Measurements from ENCODE around the gene MRTFB. TPM values are rescaled to one million over a fixed set of nuclear protein-coding genes. Genes with fewer than 3 reads are reported as not detected.

The MRTFB gene
- total and polyA plus RNA-seq, 2 experiments from 2014 or later: 13.9 to 22.2 TPM

GRCh38 chr16:14309001-14309886 is 238.1 kb downstream of the MRTFB start:
- Histone ChIP-seq H3K27me3 (ENCODE audit: insufficient read depth) (peaks cover 3% of the 10 kb centered on the region; the same call in 1 of the 2 replicates), H3K27ac (ENCODE audit: low read depth) (peak overlapping the region; percentile 92), H3K4me1 (ENCODE audit: insufficient read depth) (peaks cover 64% of the 10 kb centered on the region), H3K4me3 (peak overlapping the region; percentile 20; the same call in 1 of the 2 replicates), H3K79me2 (replicated peaks; ENCODE audit: insufficient read depth) (peaks cover 97% of the 10 kb centered on the region), H3K9me2 (ENCODE audit: insufficient read depth) (no peaks in the 10 kb centered on the region), H2AFZ (peak overlapping the region; percentile 38; the same call in 1 of the 2 replicates), H4K20me1 (replicated peaks; ENCODE audit: insufficient read depth) (no peaks in the 10 kb centered on the region; the same call in 1 of the 2 replicates), H3K36me3 (ENCODE audit: insufficient read depth) (no peaks in the 10 kb centered on the region), H3K4me2 (peak overlapping the region; percentile 71), H3F3A (replicated peaks; ENCODE audit: low read depth) (0 out of 2 replicates have a peak, but pooled peaks cover 20% of the 10 kb centered on the region)
- H3K9me3 Mint-ChIP-seq: no peaks in the 10 kb centered on the region
- H3K27ac Mint-ChIP-seq: peak overlapping the region; percentile 99
- peak overlapping the region; percentile 8; the same call in 1 of the 3 replicates for H3K4me3 Mint-ChIP-seq
- H3K36me3 Mint-ChIP-seq (ENCODE audit: low read depth): peaks cover 3% of the 10 kb centered on the region; the same call in 2 of the 3 replicates
- H3K4me1 Mint-ChIP-seq: peaks cover 64% of the 10 kb centered on the region
- peaks cover 12% of the 10 kb centered on the region for H3K27me3 Mint-ChIP-seq (ENCODE audit: insufficient read depth, low read depth, poor library complexity)
- TF ChIP-seq CTCF (conservative IDR thresholded peaks at IDR 0.05; ENCODE audit: low read depth in 2 of 2): peak in 1 of 2 experiments; percentile 19; a peak in 3 of 4 replicates
- TF ChIP-seq CREB1 (CRISPR knock-in tag; IDR thresholded peaks at IDR 0.05; ENCODE audit: low read depth): peak; percentile 76
- no peak for TF ChIP-seq POLR2AphosphoS5 (IDR thresholded peaks at IDR 0.05; ENCODE audit: low read depth)
- DNase-seq (ENCODE audit: low spot score): peak; percentile 90
- peak; percentile 61 for ATAC-seq

- Histone ChIP-seq H3K4me3 (peak overlapping the region; percentile 30; the same call in 1 of the 2 replicates), H3F3A (replicated peaks; ENCODE audit: low read depth) (0 out of 2 replicates have a peak, but pooled peaks cover 20% of the 10 kb centered on the region), H3K36me3 (ENCODE audit: insufficient read depth) (no peaks in the 10 kb centered on the region), H2AFZ (no peak overlapping the region), H3K27me3 (ENCODE audit: insufficient read depth) (no peaks in the 10 kb centered on the region), H3K79me2 (replicated peaks; ENCODE audit: insufficient read depth) (peaks cover 97% of the 10 kb centered on the region), H3K27ac (ENCODE audit: low read depth) (peak overlapping the region; percentile 92), H3K4me2 (peak overlapping the region; percentile 71), H4K20me1 (replicated peaks; ENCODE audit: insufficient read depth) (no peaks in the 10 kb centered on the region; the same call in 1 of the 2 replicates), H3K4me1 (ENCODE audit: insufficient read depth) (peaks cover 57% of the 10 kb centered on the region), H3K9me2 (ENCODE audit: insufficient read depth) (no peaks in the 10 kb centered on the region)
- peaks cover 60% of the 10 kb centered on the region for H3K4me1 Mint-ChIP-seq
- H3K27ac Mint-ChIP-seq: peak overlapping the region; percentile 99
- peaks cover 3% of the 10 kb centered on the region; the same call in 2 of the 3 replicates for H3K36me3 Mint-ChIP-seq (ENCODE audit: low read depth)
- peak; percentile 5; the same call in 1 of the 3 replicates for ATAC-seq
- peak overlapping the region; percentile 8; the same call in 2 of the 3 replicates for H3K4me3 Mint-ChIP-seq
- H3K9me3 Mint-ChIP-seq: no peaks in the 10 kb centered on the region
- peaks cover 9% of the 10 kb centered on the region for H3K27me3 Mint-ChIP-seq (ENCODE audit: insufficient read depth, low read depth, poor library complexity)
- DNase-seq (ENCODE audit: low spot score): no peak
- TF ChIP-seq CREB1 (CRISPR knock-in tag; IDR thresholded peaks at IDR 0.05; ENCODE audit: low read depth) (no peak), ZNF331 (CRISPR knock-in tag; IDR thresholded peaks at IDR 0.05; ENCODE audit: low read depth) (no peak), STAT1 (IDR thresholded peaks at IDR 0.05; ENCODE audit: unreplicated experiment) (no peak), JUNB (IDR thresholded peaks at IDR 0.05; ENCODE audit: unreplicated experiment) (no peak), NANOG (IDR thresholded peaks at IDR 0.05; ENCODE audit: borderline replicate concordance) (no peak)
- TF ChIP-seq, protein P1, sequence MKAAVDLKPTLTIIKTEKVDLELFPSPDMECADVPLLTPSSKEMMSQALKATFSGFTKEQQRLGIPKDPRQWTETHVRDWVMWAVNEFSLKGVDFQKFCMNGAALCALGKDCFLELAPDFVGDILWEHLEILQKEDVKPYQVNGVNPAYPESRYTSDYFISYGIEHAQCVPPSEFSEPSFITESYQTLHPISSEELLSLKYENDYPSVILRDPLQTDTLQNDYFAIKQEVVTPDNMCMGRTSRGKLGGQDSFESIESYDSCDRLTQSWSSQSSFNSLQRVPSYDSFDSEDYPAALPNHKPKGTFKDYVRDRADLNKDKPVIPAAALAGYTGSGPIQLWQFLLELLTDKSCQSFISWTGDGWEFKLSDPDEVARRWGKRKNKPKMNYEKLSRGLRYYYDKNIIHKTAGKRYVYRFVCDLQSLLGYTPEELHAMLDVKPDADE (IDR thresholded peaks at IDR 0.05): no peak
- TF ChIP-seq, protein P2, sequence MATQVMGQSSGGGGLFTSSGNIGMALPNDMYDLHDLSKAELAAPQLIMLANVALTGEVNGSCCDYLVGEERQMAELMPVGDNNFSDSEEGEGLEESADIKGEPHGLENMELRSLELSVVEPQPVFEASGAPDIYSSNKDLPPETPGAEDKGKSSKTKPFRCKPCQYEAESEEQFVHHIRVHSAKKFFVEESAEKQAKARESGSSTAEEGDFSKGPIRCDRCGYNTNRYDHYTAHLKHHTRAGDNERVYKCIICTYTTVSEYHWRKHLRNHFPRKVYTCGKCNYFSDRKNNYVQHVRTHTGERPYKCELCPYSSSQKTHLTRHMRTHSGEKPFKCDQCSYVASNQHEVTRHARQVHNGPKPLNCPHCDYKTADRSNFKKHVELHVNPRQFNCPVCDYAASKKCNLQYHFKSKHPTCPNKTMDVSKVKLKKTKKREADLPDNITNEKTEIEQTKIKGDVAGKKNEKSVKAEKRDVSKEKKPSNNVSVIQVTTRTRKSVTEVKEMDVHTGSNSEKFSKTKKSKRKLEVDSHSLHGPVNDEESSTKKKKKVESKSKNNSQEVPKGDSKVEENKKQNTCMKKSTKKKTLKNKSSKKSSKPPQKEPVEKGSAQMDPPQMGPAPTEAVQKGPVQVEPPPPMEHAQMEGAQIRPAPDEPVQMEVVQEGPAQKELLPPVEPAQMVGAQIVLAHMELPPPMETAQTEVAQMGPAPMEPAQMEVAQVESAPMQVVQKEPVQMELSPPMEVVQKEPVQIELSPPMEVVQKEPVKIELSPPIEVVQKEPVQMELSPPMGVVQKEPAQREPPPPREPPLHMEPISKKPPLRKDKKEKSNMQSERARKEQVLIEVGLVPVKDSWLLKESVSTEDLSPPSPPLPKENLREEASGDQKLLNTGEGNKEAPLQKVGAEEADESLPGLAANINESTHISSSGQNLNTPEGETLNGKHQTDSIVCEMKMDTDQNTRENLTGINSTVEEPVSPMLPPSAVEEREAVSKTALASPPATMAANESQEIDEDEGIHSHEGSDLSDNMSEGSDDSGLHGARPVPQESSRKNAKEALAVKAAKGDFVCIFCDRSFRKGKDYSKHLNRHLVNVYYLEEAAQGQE (IDR thresholded peaks at IDR 0.05; ENCODE audit: unreplicated experiment): no peak
Measured at GRCh38 chr16:14309906-14310305, 238.8 kb downstream of the MRTFB start.
